Measurements from ENCODE around the gene EPRS1.

The EPRS1 gene

DNA sequence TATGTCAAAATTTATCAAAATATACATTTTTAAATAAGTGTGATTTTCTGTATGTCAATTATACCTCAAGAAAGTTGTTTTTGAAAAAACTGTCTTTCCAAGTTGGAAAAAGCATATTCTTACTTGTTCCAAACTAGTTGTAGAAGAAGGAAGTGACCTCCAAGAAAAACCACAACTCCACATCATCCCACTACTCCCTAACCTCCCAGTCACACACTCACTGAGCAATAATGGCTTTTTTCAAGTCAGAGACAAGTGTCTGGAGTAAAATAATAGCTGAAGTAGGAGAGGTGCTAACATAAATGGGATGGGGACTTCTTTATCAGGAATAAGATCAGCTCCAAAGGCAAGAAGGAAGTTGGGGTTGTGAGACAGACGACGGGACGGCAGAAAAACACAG, 13.4 kb downstream of the EPRS1 start:
- no peak for DNase-seq (ENCODE audit: low read depth)
- TF ChIP-seq, protein P1, sequence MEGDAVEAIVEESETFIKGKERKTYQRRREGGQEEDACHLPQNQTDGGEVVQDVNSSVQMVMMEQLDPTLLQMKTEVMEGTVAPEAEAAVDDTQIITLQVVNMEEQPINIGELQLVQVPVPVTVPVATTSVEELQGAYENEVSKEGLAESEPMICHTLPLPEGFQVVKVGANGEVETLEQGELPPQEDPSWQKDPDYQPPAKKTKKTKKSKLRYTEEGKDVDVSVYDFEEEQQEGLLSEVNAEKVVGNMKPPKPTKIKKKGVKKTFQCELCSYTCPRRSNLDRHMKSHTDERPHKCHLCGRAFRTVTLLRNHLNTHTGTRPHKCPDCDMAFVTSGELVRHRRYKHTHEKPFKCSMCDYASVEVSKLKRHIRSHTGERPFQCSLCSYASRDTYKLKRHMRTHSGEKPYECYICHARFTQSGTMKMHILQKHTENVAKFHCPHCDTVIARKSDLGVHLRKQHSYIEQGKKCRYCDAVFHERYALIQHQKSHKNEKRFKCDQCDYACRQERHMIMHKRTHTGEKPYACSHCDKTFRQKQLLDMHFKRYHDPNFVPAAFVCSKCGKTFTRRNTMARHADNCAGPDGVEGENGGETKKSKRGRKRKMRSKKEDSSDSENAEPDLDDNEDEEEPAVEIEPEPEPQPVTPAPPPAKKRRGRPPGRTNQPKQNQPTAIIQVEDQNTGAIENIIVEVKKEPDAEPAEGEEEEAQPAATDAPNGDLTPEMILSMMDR (IDR thresholded peaks at IDR 0.05; ENCODE audit: insufficient read depth, low read depth, low read length, missing control alignments), result no peak
- H3K4me3 ChIP-seq (ENCODE audit: low read length), result no peak overlapping the region

DNA sequence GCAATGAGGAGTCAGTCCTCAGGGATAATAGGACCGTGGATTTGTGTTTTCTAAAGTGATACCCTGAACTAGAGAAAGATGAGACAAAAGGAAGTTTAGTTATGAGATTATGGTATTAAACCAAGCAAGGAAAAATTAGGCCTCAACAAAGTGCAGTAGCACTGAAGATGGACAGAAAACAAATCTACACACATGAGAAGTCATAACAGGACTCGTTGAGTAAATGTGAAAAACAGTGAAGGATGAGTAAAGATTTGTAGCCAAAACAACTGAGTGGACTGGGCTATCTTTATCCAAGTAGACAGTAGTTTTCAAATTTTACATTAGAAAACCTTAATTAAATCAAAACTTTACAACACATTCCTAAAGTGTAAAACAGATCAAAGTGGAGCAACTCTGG, 15.0 kb downstream of the EPRS1 start:
- TF ChIP-seq, protein P1 (IDR thresholded peaks at IDR 0.05; ENCODE audit: insufficient read depth, low read depth, low read length, missing control alignments), result no peak
- DNase-seq (ENCODE audit: low read depth), result no peak
- H3K4me3 ChIP-seq (ENCODE audit: low read length), result no peak overlapping the region

DNA sequence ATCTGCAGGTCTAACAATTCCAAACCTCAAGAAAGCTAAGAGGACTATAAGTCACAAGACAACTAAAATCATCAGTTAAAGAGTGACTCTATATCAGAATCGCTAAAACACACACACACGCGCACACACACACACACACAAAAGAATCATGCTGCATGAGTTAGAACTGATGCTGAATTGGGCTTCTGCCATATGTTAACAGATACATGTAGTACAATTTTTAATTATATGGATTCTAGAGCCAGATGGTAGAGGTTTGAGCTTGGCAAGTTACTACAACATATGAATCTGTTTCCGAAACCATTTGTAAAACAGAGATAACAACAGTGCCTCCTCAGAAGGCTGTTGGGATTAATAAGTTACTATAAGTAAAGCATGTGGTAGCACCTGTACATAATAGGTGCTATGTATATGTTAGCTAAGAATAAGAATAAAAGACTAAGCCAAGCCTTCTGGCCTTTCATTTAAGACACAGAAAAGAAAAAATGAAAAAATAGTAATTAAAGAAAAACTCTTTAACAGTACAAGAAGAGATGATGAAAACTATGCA, 17.9 kb downstream of the EPRS1 start:
- DNase-seq (ENCODE audit: low read depth), result no peak
- TF ChIP-seq, protein P1 (IDR thresholded peaks at IDR 0.05; ENCODE audit: insufficient read depth, low read depth, low read length, missing control alignments), result no peak
- no peak overlapping the region for H3K4me3 ChIP-seq (ENCODE audit: low read length)

DNA sequence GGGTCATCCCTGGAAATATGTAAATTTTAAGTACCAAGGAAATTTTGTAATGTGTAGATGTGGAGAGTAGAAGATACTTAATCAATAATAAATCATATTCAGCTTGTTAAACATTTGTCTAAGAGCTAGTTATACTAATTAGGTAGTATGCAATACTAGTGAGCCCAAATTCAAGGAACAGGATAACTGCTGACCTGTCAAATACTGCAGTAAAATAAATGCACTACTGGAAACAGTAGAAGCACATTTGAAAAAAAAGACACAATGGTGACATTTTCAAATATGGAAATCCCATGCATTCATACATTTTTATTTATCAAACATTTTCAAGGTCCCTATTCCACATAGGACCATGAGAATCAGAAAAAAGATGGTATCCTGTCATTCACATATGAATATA, 27.2 kb downstream of the EPRS1 start:
- DNase-seq (ENCODE audit: low read depth), result no peak
- no peak overlapping the region for H3K4me3 ChIP-seq (ENCODE audit: low read length)
- TF ChIP-seq, protein P1 (IDR thresholded peaks at IDR 0.05; ENCODE audit: insufficient read depth, low read depth, low read length, missing control alignments), result no peak

DNA sequence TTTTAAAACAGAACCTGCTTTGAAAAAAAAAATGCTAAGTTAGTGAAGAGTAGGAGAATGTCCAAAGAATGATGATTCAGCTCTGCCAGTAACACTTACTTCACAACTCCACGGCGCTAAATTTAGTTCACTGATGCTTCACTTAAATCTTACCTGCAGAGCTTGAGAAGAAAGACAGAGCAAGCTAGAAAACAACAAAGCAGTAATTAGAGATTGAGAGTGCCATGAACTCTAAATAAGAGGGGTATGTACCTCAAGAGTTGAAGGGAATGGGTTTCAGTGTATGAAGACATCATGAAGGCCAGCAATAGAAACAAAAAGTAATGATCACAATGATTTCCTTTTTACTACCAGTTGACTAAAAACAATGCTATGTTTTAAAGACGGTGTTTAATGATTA, 32.8 kb downstream of the EPRS1 start:
- DNase-seq (ENCODE audit: low read depth), result peak; percentile 10
- TF ChIP-seq, protein P1 (IDR thresholded peaks at IDR 0.05; ENCODE audit: insufficient read depth, low read depth, low read length, missing control alignments), result no peak
- no peak overlapping the region for H3K4me3 ChIP-seq (ENCODE audit: low read length)

DNA sequence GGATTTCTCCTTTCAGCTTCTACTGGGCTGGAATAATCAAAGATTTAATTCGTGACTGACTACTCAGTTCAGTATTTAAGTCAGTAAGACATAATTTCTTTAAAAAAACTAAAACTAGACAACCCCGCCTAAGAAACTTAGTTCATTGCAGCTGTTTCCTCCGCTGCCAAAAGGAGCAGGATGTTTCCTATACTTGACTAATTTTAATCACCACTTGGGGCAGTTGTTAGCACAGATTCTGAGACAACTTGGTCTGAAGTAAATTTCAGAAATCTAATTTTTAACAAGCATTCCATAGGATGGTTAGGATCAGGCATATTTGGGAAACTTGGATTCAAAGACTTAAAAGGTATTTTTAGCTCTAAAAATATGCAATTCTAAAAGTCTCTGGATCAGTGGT, 34.0 kb downstream of the EPRS1 start:
- DNase-seq (ENCODE audit: low read depth), result no peak
- H3K4me3 ChIP-seq (ENCODE audit: low read length), result no peak overlapping the region
- TF ChIP-seq, protein P1 (IDR thresholded peaks at IDR 0.05; ENCODE audit: insufficient read depth, low read depth, low read length, missing control alignments), result no peak

DNA sequence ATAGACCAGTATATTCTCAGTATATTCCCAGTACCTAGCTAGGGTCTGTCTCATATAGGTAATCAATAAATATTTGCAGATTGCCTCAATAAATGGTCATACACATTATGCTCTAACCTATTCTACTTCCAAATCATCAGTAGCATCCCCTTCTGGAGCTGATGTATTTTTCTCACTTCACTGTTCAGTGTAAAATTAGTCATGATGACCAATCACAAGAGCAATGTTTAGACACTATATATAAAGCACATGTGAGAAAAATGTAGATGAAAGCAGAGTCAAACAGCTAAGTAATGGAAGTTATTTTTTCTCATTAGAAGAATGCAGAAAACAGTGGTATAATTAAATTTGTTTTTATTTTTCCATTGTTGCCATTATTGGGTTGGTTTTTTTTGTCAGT, 34.7 kb downstream of the EPRS1 start:
- TF ChIP-seq, protein P1 (IDR thresholded peaks at IDR 0.05; ENCODE audit: insufficient read depth, low read depth, low read length, missing control alignments), result no peak
- no peak overlapping the region for H3K4me3 ChIP-seq (ENCODE audit: low read length)
- DNase-seq (ENCODE audit: low read depth), result no peak

All from epithelial cell of esophagus (primary cell).